Measurements from ENCODE around the gene CDKL1.

DNA sequence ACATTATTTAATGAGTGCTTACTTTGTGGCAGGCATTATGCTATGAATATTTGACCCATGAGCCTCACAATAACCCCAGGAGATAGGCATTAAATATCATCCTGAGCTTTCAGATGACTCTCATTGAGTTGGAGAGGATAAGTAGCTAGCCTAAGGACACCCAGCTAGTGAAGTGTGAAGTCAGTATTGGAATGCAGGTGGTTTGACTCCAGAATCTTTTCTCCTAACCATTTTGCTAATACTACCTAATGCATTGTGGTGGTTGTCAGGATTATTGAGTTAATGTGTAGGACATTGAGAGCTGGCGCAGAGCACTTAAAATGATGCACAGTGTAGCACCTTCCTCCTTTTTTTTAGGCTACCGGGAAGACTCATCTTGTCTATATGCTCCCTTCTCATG lies 3.8 kb upstream of the CDKL1 start:
- TF ChIP-seq EP300 (IDR thresholded peaks at IDR 0.05; ENCODE audit: borderline replicate concordance in 1 of 2, low read depth in 1 of 2, low read length in 1 of 2): no peak
- no peak for TF ChIP-seq FOXM1 (IDR thresholded peaks at IDR 0.05; ENCODE audit: low read depth)
- TF ChIP-seq, protein P1, sequence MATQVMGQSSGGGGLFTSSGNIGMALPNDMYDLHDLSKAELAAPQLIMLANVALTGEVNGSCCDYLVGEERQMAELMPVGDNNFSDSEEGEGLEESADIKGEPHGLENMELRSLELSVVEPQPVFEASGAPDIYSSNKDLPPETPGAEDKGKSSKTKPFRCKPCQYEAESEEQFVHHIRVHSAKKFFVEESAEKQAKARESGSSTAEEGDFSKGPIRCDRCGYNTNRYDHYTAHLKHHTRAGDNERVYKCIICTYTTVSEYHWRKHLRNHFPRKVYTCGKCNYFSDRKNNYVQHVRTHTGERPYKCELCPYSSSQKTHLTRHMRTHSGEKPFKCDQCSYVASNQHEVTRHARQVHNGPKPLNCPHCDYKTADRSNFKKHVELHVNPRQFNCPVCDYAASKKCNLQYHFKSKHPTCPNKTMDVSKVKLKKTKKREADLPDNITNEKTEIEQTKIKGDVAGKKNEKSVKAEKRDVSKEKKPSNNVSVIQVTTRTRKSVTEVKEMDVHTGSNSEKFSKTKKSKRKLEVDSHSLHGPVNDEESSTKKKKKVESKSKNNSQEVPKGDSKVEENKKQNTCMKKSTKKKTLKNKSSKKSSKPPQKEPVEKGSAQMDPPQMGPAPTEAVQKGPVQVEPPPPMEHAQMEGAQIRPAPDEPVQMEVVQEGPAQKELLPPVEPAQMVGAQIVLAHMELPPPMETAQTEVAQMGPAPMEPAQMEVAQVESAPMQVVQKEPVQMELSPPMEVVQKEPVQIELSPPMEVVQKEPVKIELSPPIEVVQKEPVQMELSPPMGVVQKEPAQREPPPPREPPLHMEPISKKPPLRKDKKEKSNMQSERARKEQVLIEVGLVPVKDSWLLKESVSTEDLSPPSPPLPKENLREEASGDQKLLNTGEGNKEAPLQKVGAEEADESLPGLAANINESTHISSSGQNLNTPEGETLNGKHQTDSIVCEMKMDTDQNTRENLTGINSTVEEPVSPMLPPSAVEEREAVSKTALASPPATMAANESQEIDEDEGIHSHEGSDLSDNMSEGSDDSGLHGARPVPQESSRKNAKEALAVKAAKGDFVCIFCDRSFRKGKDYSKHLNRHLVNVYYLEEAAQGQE (IDR thresholded peaks at IDR 0.05; ENCODE audit: low read depth, low read length): no peak
